ENCODE measurements around the gene PYGB. TPM values are rescaled to one million over a fixed set of nuclear protein-coding genes. Genes with fewer than 3 reads are reported as not detected.

The PYGB gene
- total RNA-seq, 1 experiment from 2014 or later, result 220 TPM

GRCh38 chr20:25269057-25269832 is 21.4 kb downstream of the PYGB start:
- CTCF ChIA-PET, result no interaction called here
- intact Hi-C loops (cut with micrococcal nuclease; ENCODE audit: unreplicated experiment) (no loop called here), in situ Hi-C loops (cut with HindIII; ENCODE audit: low pct_unique_long_range_greater_than_20kb, low sequenced_read_pairs) (no loop called here)
- Histone ChIP-seq H3K27me3 (ENCODE audit: control insufficient read depth, insufficient read depth, low read length) (no peaks in the 10 kb centered on the region), H3K9me3 (ENCODE audit: control insufficient read depth, insufficient read depth, low read depth, low read length) (no peaks in the 10 kb centered on the region), H3K4me3 (ENCODE audit: low read depth in 2 of 2, low read length in 2 of 2) (no peak overlapping the region), H3K4me1 (ENCODE audit: control insufficient read depth, insufficient read depth, low read length) (no peaks in the 10 kb centered on the region; the same call in 1 of the 2 replicates), H3K36me3 (ENCODE audit: control insufficient read depth, insufficient read depth, low read length) (peaks cover 37% of the 10 kb centered on the region), H3K27ac (ENCODE audit: low read length) (no peak overlapping the region)
- no TSS peak for BruUV-seq (replicated peaks)
- POLR2A ChIA-PET, result no interaction called here
- TF ChIP-seq TCF7L2 (IDR thresholded peaks at IDR 0.05; ENCODE audit: low read depth, low read length), result no peak
- no peak for TF ChIP-seq SIN3A (IDR thresholded peaks at IDR 0.05; ENCODE audit: borderline replicate concordance, insufficient read depth, low read depth, low read length)
- no peak for TF ChIP-seq POLR2AphosphoS5 (IDR thresholded peaks at IDR 0.05; ENCODE audit: low read depth, low read length)
- TF ChIP-seq CTCF (IDR thresholded peaks at IDR 0.05), result no peak
- no peak for TF ChIP-seq REST (IDR thresholded peaks at IDR 0.05; ENCODE audit: insufficient read depth in 1 of 2, low read depth in 2 of 2, low read length in 1 of 2)
- DNase-seq (ENCODE audit: low read depth, low spot score), result no peak
- ATAC-seq, result no peak

DNA sequence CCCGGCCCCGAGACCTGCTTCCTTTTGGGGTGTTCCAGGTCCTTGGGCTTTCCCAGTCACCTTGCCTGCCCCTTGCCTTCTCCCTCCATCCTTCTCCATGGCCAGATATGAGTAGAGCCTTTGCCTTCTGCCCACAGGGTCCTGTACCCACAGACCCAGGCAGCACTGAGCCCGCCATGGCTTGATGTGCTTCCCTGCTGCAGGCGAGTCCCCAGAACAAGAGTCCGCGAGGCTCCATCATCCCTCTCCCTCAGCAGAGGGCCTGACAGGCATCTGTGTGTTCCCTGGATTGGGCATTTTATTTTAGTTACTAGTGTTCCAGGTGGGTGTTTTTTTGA is 21.9 kb downstream of the PYGB start:
- TF ChIP-seq CTCF (IDR thresholded peaks at IDR 0.05) (no peak), TCF7L2 (IDR thresholded peaks at IDR 0.05; ENCODE audit: low read depth, low read length) (no peak)
- no peaks in the 10 kb centered on the region for H3K9me3 ChIP-seq (ENCODE audit: control insufficient read depth, insufficient read depth, low read depth, low read length)
- ChIA-PET POLR2A (interaction anchor here (0.7 kb wide), 1 partner anchor 402 kb away, joined by 8 read pairs; no protein-coding TSS in a partner anchor), CTCF (no interaction called here)
- H3K4me3 ChIP-seq (ENCODE audit: low read depth in 2 of 2, low read length in 2 of 2), result no peak overlapping the region
- H3K4me1 ChIP-seq (ENCODE audit: control insufficient read depth, insufficient read depth, low read length), result no peaks in the 10 kb centered on the region; the same call in 1 of the 2 replicates
- in situ Hi-C loops (cut with HindIII; ENCODE audit: low pct_unique_long_range_greater_than_20kb, low sequenced_read_pairs), result no loop called here
- no TSS peak for BruUV-seq (replicated peaks)
- peaks cover 37% of the 10 kb centered on the region for H3K36me3 ChIP-seq (ENCODE audit: control insufficient read depth, insufficient read depth, low read length)
- DNase-seq (ENCODE audit: low read depth, low spot score) (no peak), ATAC-seq (no peak)
- intact Hi-C loops (cut with micrococcal nuclease; ENCODE audit: unreplicated experiment), result no loop called here
- no peaks in the 10 kb centered on the region for H3K27me3 ChIP-seq (ENCODE audit: control insufficient read depth, insufficient read depth, low read length)
- H3K27ac ChIP-seq (ENCODE audit: low read length), result no peak overlapping the region

Measured in Panc1 (cell line).